C4-2B (cell line): Measurements from ENCODE around the gene RGS4.

Experiments used
- CTCF ChIP-seq: fragments of 450-650 bp; conservative IDR thresholded peaks from 2 replicates; pipeline ENCODE4 v1.5.1; 2017; ENCODE audit warnings: mild to moderate bottlenecking
- ZFX ChIP-seq: fragments of 450-650 bp; IDR thresholded peaks from 2 replicates; pipeline ENCODE4 v1.6.1; 2017

- TF ChIP-seq CTCF (no peak), ZFX (no peak)
Measured at GRCh38 chr1:163054181-163054591, 15.0 kb upstream of the RGS4 start.
